Natural killer cell (primary cell): ENCODE results near the gene DDAH1. TPM values are rescaled to one million over a fixed set of nuclear protein-coding genes. Genes with fewer than 3 reads are reported as not detected.

Source experiments
- ATAC-seq, 3 donors: fragments of 150-1000 bp in 2 of 3; fragments of 200-7000 bp in 1 of 3; cut with Tn5 transposase; 1 replicate in 1 of 3; 2 replicates in 2 of 3; pipeline ENCODE4 v1.10.0; 2021; ENCODE audit warnings: mild to moderate bottlenecking in 2 of 3, moderate library complexity in 2 of 3
- DNase-seq, 2 donors: peaks; one replicate each; pipeline versions ENCODE4 v3.0.0 to v3.0.0-alpha.2; 2013 to 2021; ENCODE audit warnings: mixed read lengths in 1 of 2
- H3K27ac ChIP-seq: one replicate; pipeline ENCODE4 v1.5.1; 2013; ENCODE audit warnings: mild to moderate bottlenecking, low read length
- H3K27me3 ChIP-seq: one replicate; pipeline ENCODE4 v1.6.1; 2013; ENCODE audit warnings: low read length; ENCODE audit not compliant: control insufficient read depth, insufficient read depth
- H3K36me3 ChIP-seq: one replicate; pipeline ENCODE4 v1.6.1; 2013; ENCODE audit warnings: low read length; ENCODE audit not compliant: control insufficient read depth, insufficient read depth
- H3K4me1 ChIP-seq: one replicate; pipeline ENCODE4 v1.6.1; 2013; ENCODE audit warnings: low read length; ENCODE audit not compliant: control insufficient read depth, insufficient read depth
- H3K4me3 ChIP-seq: one replicate; pipeline ENCODE4 v1.5.1; 2013; ENCODE audit warnings: low read length
- H3K9me3 ChIP-seq: one replicate; pipeline ENCODE4 v1.6.1; 2013; ENCODE audit warnings: low read length; ENCODE audit not compliant: control insufficient read depth, insufficient read depth
- H3K27ac Mint-ChIP-seq, 2 donors: one replicate each; pipeline ENCODE4 v1.8.0; 2022; ENCODE audit warnings: mild to moderate bottlenecking in 2 of 2, mixed read lengths in 2 of 2, moderate library complexity in 1 of 2
- H3K27me3 Mint-ChIP-seq, 2 donors: one replicate each; pipeline ENCODE4 v1.8.0; 2022; ENCODE audit warnings: low read depth in 2 of 2, mixed read lengths in 2 of 2
- H3K36me3 Mint-ChIP-seq: one replicate; pipeline ENCODE4 v1.8.0; 2022; ENCODE audit warnings: mixed read lengths
- H3K4me1 Mint-ChIP-seq, 2 donors: one replicate each; pipeline ENCODE4 v1.8.0; 2022; ENCODE audit warnings: mixed read lengths in 2 of 2
- H3K4me3 Mint-ChIP-seq: one replicate; pipeline ENCODE4 v1.8.0; 2022; ENCODE audit warnings: mild to moderate bottlenecking, moderate library complexity, mixed read lengths
- H3K9me3 Mint-ChIP-seq, 2 donors: one replicate each; pipeline ENCODE4 v1.8.0; 2022; ENCODE audit warnings: mixed read lengths in 2 of 2
- CTCF ChIP-seq: fragments of 200-600 bp; IDR thresholded peaks from one replicate; pipeline ENCODE4 v1.8.0; 2022; ENCODE audit warnings: antibody characterized with exemption
- WGBS: methylation state at CpG from one replicate; pipeline ENCODE4 v1.1.7; 2013; ENCODE audit warnings: missing lambda C conversion rate; ENCODE audit not compliant: insufficient coverage; 5-methylcytosine and 5-hydroxymethylcytosine counted together
- intact Hi-C: fragments of 100-400 bp; cut with micrococcal nuclease; formaldehyde crosslinking; loops from one replicate; pipeline ENCODE4 v1.14.2; 2022
- total RNA-seq, 4 donors: library from RNA; stranded (reverse); fragments of 120-200 nt in 1 of 4; gene quantifications; one replicate each; pipeline versions ENCODE4 v1.2.3 to v1.2.4, GENCODE V29; 2013 to 2022

DDAH1 gene
- total RNA-seq, 3 donors from 2014 or later (not counting 1 experiment from before 2014, with no cell fraction given): 0.07 to 0.20 TPM; not detected in 1

GRCh38 chr1:85407746-85408377 is 57.1 kb downstream of the DDAH1 start:
- Histone ChIP-seq H3K4me1 (no peaks in the 10 kb centered on the region), H3K36me3 (no peaks in the 10 kb centered on the region), H3K9me3 (no peaks in the 10 kb centered on the region), H3K4me3 (no peak overlapping the region), H3K27me3 (no peaks in the 10 kb centered on the region), H3K27ac (no peak overlapping the region)
- Mint-ChIP-seq H3K27me3 (no peaks in the 10 kb centered on the region), H3K36me3 (no peaks in the 10 kb centered on the region), H3K4me3 (no peak overlapping the region), H3K9me3 (no peaks in the 10 kb centered on the region), H3K4me1 (no peaks in the 10 kb centered on the region), H3K27ac (no peak overlapping the region)
- DNase-seq: no peak
- 98% methylated on average over 3 of the region's 5 CpGs for WGBS
- no peak for TF ChIP-seq CTCF
- no peak for ATAC-seq
- intact Hi-C loops: no loop called here

GRCh38 chr1:85406887-85407533 is 57.9 kb downstream of the DDAH1 start:
- Histone ChIP-seq H3K36me3 (no peaks in the 10 kb centered on the region), H3K27ac (no peak overlapping the region), H3K4me3 (no peak overlapping the region), H3K27me3 (no peaks in the 10 kb centered on the region), H3K9me3 (no peaks in the 10 kb centered on the region), H3K4me1 (no peaks in the 10 kb centered on the region)
- DNase-seq (no peak), ATAC-seq (no peak)
- no peak overlapping the region for H3K27ac Mint-ChIP-seq
- H3K27me3 Mint-ChIP-seq: no peaks in the 10 kb centered on the region
- 100% methylated on average over 2 of the region's 3 CpGs for WGBS
- H3K4me3 Mint-ChIP-seq: no peak overlapping the region
- no peaks in the 10 kb centered on the region for H3K36me3 Mint-ChIP-seq
- TF ChIP-seq CTCF: no peak
- H3K4me1 Mint-ChIP-seq: no peaks in the 10 kb centered on the region
- no peaks in the 10 kb centered on the region for H3K9me3 Mint-ChIP-seq
- intact Hi-C loops: no loop called here

- Histone ChIP-seq H3K27me3 (no peaks in the 10 kb centered on the region), H3K4me3 (no peak overlapping the region), H3K27ac (no peak overlapping the region), H3K9me3 (no peaks in the 10 kb centered on the region), H3K4me1 (no peaks in the 10 kb centered on the region), H3K36me3 (no peaks in the 10 kb centered on the region)
- Mint-ChIP-seq H3K9me3 (no peaks in the 10 kb centered on the region), H3K4me1 (no peaks in the 10 kb centered on the region), H3K27ac (no peak overlapping the region), H3K36me3 (no peaks in the 10 kb centered on the region), H3K27me3 (no peaks in the 10 kb centered on the region), H3K4me3 (no peak overlapping the region)
- no peak for ATAC-seq
- intact Hi-C loops: no loop called here
- no peak for TF ChIP-seq CTCF
- WGBS: 100% methylated on average over 1 of the region's 1 CpG
- DNase-seq: no peak
These were observed 58.9 kb downstream of the DDAH1 start for GRCh38 chr1:85406081-85406480.

GRCh38 chr1:85404408-85404807 is 60.6 kb downstream of the DDAH1 start:
- no peaks in the 10 kb centered on the region for H3K27me3 Mint-ChIP-seq
- H3K9me3 ChIP-seq: no peaks in the 10 kb centered on the region

More at GRCh38 chr1:85404408-85404807, 60.6 kb downstream of the DDAH1 start:
- no peak overlapping the region for H3K4me3 ChIP-seq
- intact Hi-C loops: no loop called here
- ATAC-seq: no peak
- no peaks in the 10 kb centered on the region for H3K4me1 ChIP-seq
- Mint-ChIP-seq H3K36me3 (no peaks in the 10 kb centered on the region), H3K9me3 (no peaks in the 10 kb centered on the region), H3K27ac (no peak overlapping the region), H3K4me1 (no peaks in the 10 kb centered on the region), H3K4me3 (no peak overlapping the region)
- WGBS: 89% methylated on average over 4 of the region's 5 CpGs
- TF ChIP-seq CTCF: no peak
- H3K27ac ChIP-seq: no peak overlapping the region
- no peaks in the 10 kb centered on the region for H3K27me3 ChIP-seq
- no peak for DNase-seq
- no peaks in the 10 kb centered on the region for H3K36me3 ChIP-seq
